KMS-11 (cell line): ENCODE measurements around the gene CRTC1.

Experiments
- H2AFZ ChIP-seq: fragments of 200-600 bp; sonication (generic); 2 replicates; pipeline ENCODE4 v1.6.1; 2016; ENCODE audit warnings: antibody characterized with exemption, mixed run types, low read depth
- H3K27ac ChIP-seq: fragments of 200-600 bp; sonication (generic); 2 replicates; pipeline ENCODE4 v1.6.1; 2016; ENCODE audit warnings: mild to moderate bottlenecking, mixed run types
- H3K27me3 ChIP-seq: fragments of 200-600 bp; sonication (generic); 2 replicates; pipeline ENCODE4 v1.6.1; 2017; ENCODE audit warnings: mild to moderate bottlenecking, low read depth, mixed run types, moderate library complexity; ENCODE audit not compliant: insufficient read depth
- H3K36me3 ChIP-seq: fragments of 200-600 bp; sonication (generic); 2 replicates; pipeline ENCODE4 v1.6.1; 2017; ENCODE audit warnings: mild to moderate bottlenecking, mixed run types; ENCODE audit not compliant: insufficient read depth
- H3K4me1 ChIP-seq: fragments of 200-600 bp; sonication (generic); 2 replicates; pipeline ENCODE4 v1.6.1; 2016; ENCODE audit warnings: mild to moderate bottlenecking, low read depth, mixed run types; ENCODE audit not compliant: poor library complexity, severe bottlenecking
- H3K4me2 ChIP-seq: fragments of 200-600 bp; sonication (generic); 2 replicates; pipeline ENCODE4 v1.7.0; 2016; ENCODE audit warnings: mild to moderate bottlenecking, mixed run types
- H3K4me3 ChIP-seq: fragments of 200-600 bp; sonication (generic); IDR thresholded peaks from 2 replicates; pipeline ENCODE4 v1.6.1; 2017; ENCODE audit warnings: low read depth, low read length, mixed read lengths; ENCODE audit not compliant: insufficient read depth
- H3K79me2 ChIP-seq: fragments of 200-600 bp; sonication (generic); 2 replicates; pipeline ENCODE4 v1.6.1; 2016; ENCODE audit warnings: low read depth, mixed run types; ENCODE audit not compliant: insufficient read depth
- H3K9ac ChIP-seq: fragments of 200-600 bp; sonication (generic); 2 replicates; pipeline ENCODE4 v1.6.1; 2016; ENCODE audit warnings: mild to moderate bottlenecking, mixed run types
- H4K20me1 ChIP-seq: fragments of 200-600 bp; sonication (generic); 2 replicates; pipeline ENCODE4 v1.6.1; 2016; ENCODE audit warnings: mild to moderate bottlenecking, mixed run types; ENCODE audit not compliant: insufficient read depth
- TF ChIP-seq, protein P1 (sequence below): fragments of 200-600 bp; sonication (generic); conservative IDR thresholded peaks from 2 replicates; pipeline ENCODE4 v1.6.1; 2017; ENCODE audit warnings: low read depth, mild to moderate bottlenecking, antibody characterized with exemption, low read length, moderate library complexity, mixed read lengths

CRTC1 gene

DNA sequence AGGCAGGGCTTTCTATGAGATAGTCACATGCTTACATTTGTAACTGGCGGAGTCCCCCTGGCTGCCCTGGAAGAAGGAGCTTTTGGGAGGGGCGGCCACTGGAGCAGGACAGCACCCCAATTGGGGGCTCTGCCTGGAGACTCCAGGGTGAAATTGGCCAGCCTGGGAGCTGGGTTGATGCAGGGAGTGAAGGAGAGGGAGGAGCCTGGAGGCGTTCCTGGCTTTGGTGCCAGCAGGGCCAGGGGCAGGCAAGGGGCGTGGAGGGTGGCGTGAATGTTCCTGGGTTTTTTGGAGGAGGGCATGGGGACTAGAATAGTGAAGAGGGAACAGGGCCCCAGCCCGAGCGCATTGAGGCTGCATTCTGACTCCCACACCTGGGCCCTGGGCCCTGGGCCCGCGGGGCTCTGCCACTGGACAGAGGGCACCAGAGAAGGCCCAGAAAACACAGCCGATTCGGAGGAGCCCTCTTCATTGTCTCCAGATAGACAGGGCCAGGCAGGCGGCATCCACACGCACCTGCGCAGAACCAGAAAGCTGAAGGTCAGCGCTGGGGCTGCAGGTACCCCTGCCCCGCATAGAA, 78.1 kb downstream of the CRTC1 start:
- no peak overlapping the region for H2AFZ ChIP-seq
- H3K27me3 ChIP-seq = no peaks in the 10 kb centered on the region
- TF ChIP-seq, protein P1, sequence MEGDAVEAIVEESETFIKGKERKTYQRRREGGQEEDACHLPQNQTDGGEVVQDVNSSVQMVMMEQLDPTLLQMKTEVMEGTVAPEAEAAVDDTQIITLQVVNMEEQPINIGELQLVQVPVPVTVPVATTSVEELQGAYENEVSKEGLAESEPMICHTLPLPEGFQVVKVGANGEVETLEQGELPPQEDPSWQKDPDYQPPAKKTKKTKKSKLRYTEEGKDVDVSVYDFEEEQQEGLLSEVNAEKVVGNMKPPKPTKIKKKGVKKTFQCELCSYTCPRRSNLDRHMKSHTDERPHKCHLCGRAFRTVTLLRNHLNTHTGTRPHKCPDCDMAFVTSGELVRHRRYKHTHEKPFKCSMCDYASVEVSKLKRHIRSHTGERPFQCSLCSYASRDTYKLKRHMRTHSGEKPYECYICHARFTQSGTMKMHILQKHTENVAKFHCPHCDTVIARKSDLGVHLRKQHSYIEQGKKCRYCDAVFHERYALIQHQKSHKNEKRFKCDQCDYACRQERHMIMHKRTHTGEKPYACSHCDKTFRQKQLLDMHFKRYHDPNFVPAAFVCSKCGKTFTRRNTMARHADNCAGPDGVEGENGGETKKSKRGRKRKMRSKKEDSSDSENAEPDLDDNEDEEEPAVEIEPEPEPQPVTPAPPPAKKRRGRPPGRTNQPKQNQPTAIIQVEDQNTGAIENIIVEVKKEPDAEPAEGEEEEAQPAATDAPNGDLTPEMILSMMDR = no peak
- peaks cover 16% of the 10 kb centered on the region for H3K4me1 ChIP-seq
- H3K4me2 ChIP-seq = no peak overlapping the region
- no peak overlapping the region for H3K27ac ChIP-seq
- H3K4me3 ChIP-seq = no peak overlapping the region
- H3K79me2 ChIP-seq = no peaks in the 10 kb centered on the region
- H3K36me3 ChIP-seq = no peaks in the 10 kb centered on the region
- no peaks in the 10 kb centered on the region for H4K20me1 ChIP-seq
- no peak overlapping the region for H3K9ac ChIP-seq

DNA sequence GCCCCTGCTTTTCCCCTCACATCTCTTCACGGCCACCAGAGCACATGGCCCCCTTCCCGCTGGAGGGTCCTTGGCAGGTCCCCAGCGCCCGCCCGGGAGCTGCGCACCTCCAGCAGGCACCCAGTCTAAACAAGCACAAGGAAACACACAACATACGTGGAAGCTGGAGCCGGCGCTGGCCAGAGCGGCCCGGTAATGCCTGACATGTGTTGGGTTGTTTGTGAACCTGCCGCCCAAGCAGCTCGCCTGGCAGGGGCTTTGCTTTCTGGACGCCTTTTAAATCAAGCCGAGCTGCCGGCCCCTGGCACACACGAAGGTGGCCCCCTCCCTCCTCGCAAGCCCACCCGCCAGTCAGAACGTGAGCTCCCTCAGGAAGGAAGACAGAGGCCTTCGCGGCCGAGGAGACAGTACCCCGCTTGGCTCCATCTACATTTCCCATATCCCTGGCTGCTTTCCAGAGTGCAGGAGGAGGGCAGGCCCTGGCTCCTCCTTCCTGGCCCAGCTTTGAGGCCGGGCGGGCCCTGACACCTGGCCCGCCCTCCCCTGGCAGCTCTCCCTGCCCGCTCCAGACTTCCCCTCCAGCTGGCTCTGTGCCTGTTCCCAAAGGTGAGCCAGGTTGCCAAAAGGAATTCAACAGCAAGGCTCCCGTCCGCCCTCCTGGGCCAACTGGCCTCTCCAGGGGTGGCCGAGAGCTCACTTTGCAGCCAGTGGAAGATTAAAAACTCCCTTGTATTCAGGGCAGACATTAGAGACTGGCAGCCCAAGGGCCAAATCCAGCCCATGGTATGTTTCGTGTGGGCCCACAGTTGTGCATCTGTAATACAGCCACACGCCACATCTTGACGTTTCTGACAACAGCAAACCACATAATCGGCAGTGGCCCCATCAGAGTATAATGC, 78.9 kb downstream of the CRTC1 start:
- H3K4me1 ChIP-seq = peaks cover 16% of the 10 kb centered on the region
- no peak overlapping the region for H3K9ac ChIP-seq
- H3K27ac ChIP-seq = no peak overlapping the region
- H3K79me2 ChIP-seq = no peaks in the 10 kb centered on the region
- no peak overlapping the region for H3K4me3 ChIP-seq
- no peak overlapping the region for H3K4me2 ChIP-seq
- no peak overlapping the region for H2AFZ ChIP-seq
- H4K20me1 ChIP-seq = no peaks in the 10 kb centered on the region
- TF ChIP-seq, protein P1 = no peak
- H3K27me3 ChIP-seq = no peaks in the 10 kb centered on the region
- H3K36me3 ChIP-seq = no peaks in the 10 kb centered on the region

DNA sequence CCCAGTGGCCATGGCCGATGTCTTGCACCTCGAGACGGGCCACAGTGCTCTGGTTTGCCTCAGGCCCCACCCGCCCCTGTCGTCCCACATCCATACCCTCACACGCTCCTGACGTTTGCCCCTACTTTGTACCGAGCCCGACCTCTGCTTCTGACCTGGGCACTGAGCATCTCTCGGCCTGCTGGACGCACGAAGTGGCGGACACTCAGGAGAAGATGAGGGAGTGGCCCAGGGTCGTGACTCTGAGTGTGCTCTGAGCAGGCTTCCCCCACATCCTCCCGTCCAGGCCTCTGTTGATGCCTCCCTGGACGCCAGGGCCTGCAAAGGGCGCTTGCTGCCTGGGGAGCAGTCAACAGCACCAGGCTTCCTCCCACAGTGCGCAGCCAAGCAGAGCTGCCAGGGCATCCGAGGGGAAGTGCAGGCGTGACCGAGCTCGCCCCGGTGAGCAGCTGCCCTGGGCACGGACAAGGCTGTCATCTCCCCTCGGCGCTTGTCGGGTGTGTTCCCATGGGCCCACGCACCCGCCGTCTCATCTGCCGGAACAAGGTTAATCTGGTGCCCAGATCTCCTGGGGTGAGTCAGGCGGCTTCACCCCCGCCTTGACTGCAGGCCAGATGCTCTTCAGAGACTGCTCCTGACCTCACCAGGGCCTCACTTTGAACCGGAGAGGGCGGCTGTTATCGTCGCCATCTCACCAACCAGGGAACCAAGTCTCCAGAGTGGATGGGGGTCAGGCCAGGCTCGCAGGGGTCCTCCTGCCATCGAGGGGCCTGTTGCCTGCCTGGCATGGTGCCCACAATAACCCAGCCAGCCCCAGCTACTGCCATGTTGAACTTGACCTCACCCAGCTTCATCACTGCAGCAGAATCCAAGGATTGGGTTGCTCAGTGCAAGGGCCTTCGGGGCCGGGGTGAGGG, 80.5 kb downstream of the CRTC1 start:
- no peaks in the 10 kb centered on the region for H4K20me1 ChIP-seq
- H3K27ac ChIP-seq = no peak overlapping the region
- peak overlapping the region; percentile 30; the same call in 1 of the 2 replicates for H3K4me2 ChIP-seq
- TF ChIP-seq, protein P1 = no peak
- H3K36me3 ChIP-seq = no peaks in the 10 kb centered on the region
- no peaks in the 10 kb centered on the region for H3K27me3 ChIP-seq
- no peak overlapping the region for H3K4me3 ChIP-seq
- no peak overlapping the region for H2AFZ ChIP-seq
- H3K79me2 ChIP-seq = no peaks in the 10 kb centered on the region
- H3K4me1 ChIP-seq = peaks cover 16% of the 10 kb centered on the region
- no peak overlapping the region for H3K9ac ChIP-seq

DNA sequence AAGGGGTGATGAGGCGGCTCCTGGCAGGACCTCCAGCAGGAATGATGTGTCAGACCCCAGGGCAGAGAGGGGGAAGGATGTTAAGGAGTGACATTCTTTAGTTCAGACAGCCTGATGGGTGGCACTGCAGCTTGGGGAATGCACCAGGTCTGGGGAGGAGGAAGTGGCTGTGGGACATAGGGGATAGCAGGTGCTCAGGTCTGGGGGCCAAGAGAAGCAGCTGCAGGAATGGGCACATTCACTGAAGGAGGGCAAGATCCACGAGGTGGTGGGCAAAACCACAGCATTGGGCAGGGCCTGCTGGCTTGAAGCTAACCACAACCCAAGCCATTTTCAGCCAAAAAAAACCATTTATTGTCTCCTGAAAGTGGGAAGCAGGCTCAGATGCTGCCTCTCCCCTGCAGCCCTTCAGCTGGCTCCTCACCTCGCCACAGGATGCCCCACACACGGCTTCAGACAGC, 81.1 kb downstream of the CRTC1 start:
- Histone ChIP-seq H3K4me1 (peaks cover 16% of the 10 kb centered on the region), H4K20me1 (no peaks in the 10 kb centered on the region), H3K27ac (no peak overlapping the region), H3K4me2 (peak overlapping the region; percentile 30; the same call in 1 of the 2 replicates), H3K9ac (no peak overlapping the region), H2AFZ (no peak overlapping the region), H3K27me3 (no peaks in the 10 kb centered on the region), H3K79me2 (no peaks in the 10 kb centered on the region), H3K36me3 (no peaks in the 10 kb centered on the region), H3K4me3 (no peak overlapping the region)
- TF ChIP-seq, protein P1 = no peak
